Measurements from ENCODE around the gene MBNL2.

Gene MBNL2

GRCh38 chr13:97307118-97307881 is 85.2 kb downstream of the MBNL2 start:
- no peak for DNase-seq

DNA sequence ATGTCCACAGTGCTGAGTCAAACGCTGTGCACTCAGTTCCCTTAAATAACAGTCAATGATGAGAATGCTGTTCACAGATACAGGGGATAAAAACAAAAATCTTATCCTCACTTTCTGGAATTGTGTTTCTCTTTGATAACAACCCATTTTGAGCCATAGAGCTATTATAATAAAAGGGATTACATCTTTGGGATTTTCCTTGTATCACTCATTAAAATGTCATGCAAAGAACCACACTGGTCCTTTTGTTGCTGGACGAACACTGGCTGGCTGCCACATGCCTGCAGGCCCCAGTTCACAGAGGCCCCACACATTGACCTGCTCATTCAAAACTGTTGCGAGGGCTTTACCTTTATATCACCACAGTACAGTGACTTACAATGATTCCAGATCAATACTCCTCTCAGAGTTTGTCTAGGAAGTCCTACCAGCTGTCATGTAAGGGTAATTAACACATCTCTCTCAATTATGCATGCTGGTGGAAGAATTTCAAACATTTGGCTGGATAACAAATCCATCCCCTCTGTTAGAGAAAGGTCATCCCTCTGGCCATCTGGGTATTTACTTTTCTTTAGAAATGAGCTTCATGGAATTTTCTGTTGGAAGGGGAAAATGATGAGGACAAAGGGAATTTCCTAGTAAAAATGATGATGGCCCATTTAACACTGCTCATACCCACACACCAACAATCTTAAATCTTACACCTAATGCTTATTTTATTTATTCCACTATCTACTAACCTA is 85.9 kb downstream of the MBNL2 start:
- no peak for DNase-seq

DNA sequence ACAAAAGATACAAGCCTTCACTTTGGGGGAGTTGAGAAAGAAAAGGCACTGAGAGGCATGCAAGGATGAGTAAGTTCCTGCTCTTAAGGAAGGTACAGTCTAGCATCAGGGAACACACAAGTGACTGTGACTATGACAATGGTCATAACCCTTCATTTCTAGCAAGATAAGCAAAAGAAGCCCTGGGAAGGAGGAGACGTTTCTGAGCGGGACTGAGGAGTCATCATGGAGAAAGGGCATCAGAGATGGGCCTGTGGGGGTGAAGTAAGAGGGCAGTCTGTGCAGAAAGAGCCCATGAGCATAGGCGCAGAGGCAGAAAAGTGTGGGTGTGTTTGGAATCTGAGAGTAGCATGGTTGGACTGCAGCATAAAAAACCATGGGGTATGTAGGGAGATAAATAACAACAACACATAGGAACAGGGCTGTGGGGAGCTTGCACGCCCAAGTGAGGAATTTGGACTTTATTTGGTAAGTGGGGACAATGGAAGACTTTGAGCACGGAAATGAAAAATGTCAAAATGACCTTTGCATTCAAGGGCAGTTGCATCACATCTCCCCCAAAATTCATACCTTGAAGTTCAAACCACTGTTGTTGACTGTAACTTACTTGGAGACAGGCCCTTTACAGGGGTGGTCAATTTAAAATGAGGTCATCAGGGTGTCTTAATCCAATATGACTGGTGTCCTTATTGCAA is 86.7 kb downstream of the MBNL2 start:
- no peak for DNase-seq

DNA sequence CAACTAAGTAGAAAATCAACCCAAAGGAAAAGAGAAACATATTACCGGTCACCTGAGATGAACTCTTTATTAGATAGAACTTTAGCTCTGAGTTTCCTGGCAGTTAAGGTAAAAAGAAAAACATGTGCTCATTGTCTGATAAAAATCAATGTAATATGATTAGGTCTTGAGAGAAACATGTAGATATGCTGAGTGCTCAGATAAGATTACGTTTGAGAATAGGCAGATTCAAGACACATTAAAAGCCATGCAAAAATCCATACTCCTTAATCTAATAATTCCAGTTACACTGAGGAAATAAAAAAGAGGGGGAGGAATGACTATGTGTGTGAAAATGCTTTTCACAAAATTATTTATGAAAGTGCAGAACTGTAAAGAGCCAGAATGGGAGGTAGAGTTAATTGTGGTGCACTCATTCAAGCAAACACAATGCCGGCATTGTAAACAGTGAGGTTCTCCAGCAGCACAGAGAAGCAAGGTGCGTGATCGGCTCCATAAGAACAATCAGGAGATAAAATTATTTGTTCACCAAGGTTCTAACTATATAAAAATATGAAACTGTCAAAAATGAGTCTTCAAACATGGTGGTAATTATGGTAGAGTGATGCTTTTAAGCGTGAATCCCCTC is 88.8 kb downstream of the MBNL2 start:
- no peak for DNase-seq

DNA sequence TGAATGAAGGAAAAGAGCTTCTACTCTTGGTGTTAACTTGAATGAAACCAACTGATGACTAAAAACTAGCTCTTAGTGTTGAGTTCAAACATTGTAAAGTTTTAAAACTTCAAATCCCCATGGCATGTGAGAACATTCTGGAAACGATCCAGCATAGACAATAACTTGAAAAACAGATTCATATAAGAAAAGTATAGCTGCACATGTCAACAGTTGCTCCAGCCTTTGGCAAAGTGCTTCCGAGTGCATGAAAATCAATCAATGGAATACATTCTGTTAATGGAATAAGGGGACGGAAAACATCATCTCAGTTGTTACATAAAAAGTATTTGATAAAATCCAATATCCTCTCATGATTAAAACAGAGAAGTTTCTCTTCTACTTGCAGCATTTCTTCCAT is 89.8 kb downstream of the MBNL2 start:
- DNase-seq, result no peak

- DNase-seq, result no peak
These were observed 91.6 kb downstream of the MBNL2 start for GRCh38 chr13:97313551-97314260.

DNA sequence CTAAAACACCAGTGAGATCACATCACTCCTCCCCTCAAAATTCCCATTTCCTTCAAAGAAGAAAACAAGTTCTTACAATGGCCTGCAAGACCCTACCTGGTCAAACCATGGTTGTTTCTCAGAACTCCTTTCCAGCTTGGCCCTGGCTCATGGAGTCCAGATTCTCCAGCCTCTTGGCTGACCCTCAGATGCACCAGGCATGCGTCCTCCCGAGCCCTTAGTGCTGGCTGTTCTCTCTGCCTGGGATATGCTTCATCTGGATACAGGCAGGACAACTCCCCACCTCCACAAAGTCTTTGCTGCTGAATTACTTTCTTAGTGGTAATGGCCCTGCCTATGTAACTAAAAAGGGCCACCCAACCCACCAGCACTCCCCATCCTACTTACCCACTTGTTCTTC is 94.3 kb downstream of the MBNL2 start:
- no peak for DNase-seq

- DNase-seq, result no peak
These were observed 95.8 kb downstream of the MBNL2 start for GRCh38 chr13:97317933-97318332.

GRCh38 chr13:97318532-97318931 is 96.4 kb downstream of the MBNL2 start:
- no peak for DNase-seq

DNA sequence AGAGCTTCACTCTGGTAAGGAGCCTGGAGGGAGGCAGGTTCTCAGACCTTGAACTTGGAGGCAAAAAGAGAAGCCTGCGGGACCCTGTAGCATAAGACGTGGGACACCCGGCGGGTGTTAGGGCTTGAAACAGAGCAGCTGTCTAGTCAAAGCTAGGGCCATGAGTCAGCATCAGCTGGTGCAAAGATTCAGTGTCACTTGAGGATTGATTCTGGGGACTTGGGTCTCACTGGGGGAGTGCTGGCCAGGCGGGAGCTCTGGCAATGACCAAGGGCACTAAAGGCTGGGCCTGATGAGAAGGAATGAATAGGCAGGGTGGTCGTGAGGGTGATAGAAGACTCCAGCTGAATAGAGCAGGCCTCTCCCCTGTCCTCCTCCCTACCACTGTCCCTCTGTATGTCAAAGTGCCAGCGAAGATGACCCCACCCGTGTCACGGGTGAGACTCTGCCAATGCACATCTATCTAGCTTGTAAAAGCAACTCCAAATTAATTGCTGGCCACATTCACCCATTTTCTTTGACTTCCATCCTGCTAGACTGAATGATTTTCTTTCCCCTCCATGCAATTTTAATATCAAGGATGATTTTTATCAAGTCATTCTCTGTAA is 97.1 kb downstream of the MBNL2 start:
- DNase-seq, result no peak

DNA sequence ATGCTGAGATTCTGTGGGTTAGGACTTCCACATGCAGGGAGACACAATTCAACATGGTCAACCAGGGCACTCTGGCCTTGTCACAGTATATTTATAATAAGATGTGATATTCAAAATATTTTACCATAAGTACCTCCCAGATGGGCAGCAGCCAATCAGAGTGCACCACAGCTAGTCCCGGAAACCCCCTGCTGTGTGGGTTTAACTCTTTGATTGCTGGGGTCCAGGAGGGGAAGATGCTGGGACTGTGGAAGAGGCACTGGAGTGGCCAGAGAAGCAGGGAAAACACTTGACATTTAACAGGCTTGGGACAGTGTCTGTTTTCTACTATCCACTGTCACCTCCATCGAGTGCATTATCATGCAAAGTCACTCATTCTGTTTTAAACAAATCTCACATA is 99.0 kb downstream of the MBNL2 start:
- DNase-seq, result no peak

GRCh38 chr13:97321616-97322321 is 99.6 kb downstream of the MBNL2 start:
- no peak for DNase-seq

- no peak for DNase-seq
These were observed 100.7 kb downstream of the MBNL2 start for GRCh38 chr13:97322740-97323342.

GRCh38 chr13:97324115-97324514 is 102.0 kb downstream of the MBNL2 start:
- DNase-seq, result no peak

DNA sequence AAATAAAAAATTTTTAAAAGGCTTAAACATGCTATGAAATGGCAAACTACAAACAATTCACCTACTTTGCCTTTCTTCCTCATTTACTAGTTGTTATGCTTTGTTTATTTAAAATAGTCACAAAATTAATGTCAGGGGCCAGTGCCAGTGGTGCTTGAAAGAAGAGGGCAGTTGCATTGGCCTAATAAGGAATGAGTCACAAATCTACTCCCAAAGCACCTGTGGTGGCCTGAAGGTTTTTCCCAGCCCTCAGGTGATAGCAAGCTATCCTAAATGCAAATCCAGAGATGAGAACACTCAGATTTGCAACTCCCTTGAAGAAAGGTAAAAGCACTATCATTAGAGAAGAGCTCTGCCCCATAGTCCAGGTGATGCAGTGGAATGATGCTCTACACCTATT is 103.6 kb downstream of the MBNL2 start:
- DNase-seq, result no peak

- DNase-seq, result no peak
These were observed 105.0 kb downstream of the MBNL2 start for GRCh38 chr13:97327086-97327485.

DNA sequence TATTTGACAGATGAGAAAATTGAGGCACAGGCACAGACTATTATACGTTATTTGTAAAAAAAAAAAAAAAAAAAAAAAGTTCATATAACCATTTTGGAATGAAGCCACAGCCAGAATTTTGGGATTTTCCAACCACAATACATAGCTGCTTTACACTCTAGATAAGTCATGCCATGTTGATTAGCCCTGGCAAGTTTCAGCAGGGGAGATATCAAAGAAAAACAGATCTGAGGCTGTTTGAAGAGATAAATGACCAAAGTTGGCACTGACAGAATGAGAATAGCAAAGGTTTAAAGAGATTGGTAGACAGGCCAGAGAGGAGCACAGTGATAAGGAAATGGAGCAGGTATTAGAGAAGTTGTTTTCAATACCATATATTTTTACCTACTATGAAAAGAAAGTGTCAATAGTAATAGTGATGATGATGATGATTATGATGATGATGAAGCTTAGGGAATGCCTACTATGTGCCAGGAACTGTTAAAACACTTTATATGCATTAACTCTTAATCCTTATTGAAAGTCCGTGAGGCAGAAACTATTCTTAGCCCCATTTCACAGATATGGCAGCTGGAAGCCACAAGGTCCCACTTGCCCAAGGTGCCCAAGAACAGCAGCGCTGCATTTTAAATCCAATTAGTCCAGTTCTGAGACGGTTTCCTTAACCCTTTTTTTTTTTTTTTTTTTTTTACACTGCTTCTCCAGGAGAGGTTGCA is 105.5 kb downstream of the MBNL2 start:
- no peak for DNase-seq

DNA sequence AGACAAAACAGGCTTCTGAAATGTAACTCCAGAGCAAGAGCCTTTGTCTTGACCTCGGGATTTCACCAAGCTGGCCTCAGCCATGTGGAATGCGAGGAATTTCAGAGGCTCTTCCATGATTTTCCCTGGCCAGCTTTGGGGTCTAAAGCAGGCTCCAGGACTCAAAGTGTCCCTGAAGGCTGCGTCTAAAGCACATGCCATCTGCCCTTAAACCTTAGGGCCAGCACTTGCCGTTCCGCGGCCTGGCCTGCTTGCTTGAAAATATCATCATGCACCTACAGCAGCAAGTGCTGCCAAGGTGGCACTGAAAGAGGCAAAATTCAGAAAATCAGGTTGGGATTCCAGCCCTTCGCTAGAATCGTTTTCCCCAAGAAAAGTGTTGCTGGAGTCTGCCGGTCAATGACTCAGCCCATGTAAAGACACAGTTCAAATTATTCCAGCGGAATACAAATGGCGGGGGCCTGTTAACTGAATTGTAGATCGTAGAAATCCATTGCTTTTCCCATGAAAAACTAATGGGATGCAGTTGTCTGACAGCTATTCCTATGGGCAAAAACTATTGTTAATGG is 106.2 kb downstream of the MBNL2 start:
- DNase-seq, result no peak

- no peak for DNase-seq
These were observed 107.2 kb downstream of the MBNL2 start for GRCh38 chr13:97329331-97329730.

- DNase-seq, result no peak
These were observed 108.3 kb downstream of the MBNL2 start for GRCh38 chr13:97330448-97330847.

All from activated gamma-delta T cell (primary cell).